CD4-positive, alpha-beta T cell treated with Interleukin-6 for 4 hours (primary cell): ENCODE measurements around the gene SPHK2.
A peak's percentile ranks its signal among the peaks of the same experiment; 100 is the strongest.
"Not testable (repeated sequence)": the region's sequence is repeated elsewhere in the genome, so short reads cannot be mapped to it uniquely, and the experiment has no call there.

ENCODE experiments used
- DNase-seq: peaks from one replicate; pipeline ENCODE4 v3.0.0-alpha.2; 2020; ENCODE audit warnings: mixed read lengths

The SPHK2 gene

DNA sequence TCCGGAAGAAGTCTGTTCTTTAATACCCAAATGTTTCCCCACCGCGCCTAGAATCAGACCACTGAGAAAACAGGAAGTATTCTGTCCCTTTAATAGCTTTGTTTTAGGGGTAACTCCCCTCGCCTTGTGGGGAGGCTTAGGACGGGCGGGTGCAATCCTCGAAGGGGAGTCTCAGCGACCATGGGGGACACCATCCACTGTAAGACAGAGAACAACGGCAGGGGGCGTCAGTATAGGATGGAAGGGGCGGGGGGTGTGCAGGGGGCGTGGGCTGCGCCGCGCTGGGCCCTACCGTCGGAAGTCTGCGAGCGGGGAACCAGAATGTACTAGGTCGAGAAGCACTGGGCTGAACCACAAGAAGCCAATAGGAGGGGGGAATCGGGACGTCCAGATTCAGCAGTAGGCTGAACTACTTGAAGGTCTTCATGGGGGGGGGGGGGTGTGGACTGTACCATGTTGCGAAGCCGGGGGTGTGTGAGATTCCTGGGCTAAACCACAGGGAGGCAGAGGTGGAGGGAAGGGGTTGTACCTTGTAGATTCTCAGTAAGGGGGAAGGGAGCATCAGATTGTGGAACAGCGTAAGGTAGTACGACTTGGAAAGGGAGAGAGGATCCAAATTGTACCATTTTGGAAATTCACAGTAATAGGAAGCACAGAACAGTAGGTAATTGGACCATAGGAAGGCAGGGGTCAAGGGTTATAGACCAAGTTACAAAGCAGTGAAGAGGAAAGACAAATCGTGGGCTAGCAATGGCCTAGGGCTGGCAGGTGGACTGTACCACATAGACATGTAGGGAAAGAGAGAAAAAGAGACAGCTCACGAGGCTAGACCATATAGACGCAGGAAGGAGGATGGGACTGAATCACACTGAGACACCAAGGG is 18.9 kb downstream of the SPHK2 start:
- DNase-seq = peak; percentile 87

DNA sequence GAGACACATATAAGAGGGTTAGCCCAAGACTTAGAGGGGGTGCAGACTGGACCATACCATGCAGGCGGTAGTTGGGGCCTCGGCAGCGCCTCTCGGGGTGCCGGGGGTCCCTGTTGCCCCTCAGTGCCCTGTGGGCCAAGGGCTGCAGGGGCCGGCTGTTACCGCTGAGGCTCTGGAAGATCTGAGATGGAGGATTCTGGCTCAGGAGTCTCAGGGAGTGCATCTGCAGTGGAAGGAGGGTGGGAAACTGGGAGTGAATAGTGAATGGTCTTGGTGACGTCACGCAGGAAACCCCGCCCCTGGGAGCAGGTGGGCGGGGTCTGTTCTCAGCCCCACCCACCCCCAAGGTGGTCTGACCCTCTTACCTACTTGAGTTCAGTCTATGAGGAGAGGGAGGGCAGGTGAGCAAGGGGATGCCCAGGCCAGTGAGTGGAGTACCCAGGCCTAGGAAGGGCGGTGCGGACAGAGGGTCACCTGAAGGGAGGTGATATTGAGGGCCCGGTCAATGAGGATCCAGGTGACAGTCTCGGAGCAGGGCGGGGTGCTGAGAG is 19.6 kb downstream of the SPHK2 start:
- DNase-seq = no peak

GRCh38 chr19:48639483-48640375 is 20.4 kb downstream of the SPHK2 start:
- DNase-seq = peak; percentile 45

- DNase-seq = no peak
These were observed 22.5 kb downstream of the SPHK2 start for GRCh38 chr19:48641850-48642249.

- DNase-seq = no peak
These were observed 23.6 kb downstream of the SPHK2 start for GRCh38 chr19:48642862-48643261.

- DNase-seq = no peak
These were observed 25.0 kb downstream of the SPHK2 start for GRCh38 chr19:48644355-48644754.

GRCh38 chr19:48644839-48645619 is 25.7 kb downstream of the SPHK2 start:
- DNase-seq = peak; percentile 82

DNA sequence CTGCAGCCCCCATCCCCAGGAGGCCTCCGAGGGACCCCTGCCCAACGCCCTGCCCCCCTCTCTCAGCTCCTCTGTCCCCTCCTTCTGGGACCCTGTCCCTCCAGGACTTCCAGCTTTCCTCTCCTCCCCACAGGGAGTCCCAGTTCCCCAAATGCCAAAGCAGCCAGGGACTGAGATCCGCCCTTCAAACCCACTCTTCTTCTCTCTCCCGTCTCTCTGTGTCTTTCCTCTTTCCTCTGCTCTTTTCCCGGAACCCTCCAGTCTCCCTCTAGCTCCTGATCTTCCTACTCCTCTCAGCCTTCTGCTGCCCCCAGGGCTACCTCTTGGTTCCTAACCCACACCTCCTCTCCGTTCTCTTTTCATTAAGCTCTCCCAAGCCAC is 26.3 kb downstream of the SPHK2 start:
- DNase-seq = no peak

DNA sequence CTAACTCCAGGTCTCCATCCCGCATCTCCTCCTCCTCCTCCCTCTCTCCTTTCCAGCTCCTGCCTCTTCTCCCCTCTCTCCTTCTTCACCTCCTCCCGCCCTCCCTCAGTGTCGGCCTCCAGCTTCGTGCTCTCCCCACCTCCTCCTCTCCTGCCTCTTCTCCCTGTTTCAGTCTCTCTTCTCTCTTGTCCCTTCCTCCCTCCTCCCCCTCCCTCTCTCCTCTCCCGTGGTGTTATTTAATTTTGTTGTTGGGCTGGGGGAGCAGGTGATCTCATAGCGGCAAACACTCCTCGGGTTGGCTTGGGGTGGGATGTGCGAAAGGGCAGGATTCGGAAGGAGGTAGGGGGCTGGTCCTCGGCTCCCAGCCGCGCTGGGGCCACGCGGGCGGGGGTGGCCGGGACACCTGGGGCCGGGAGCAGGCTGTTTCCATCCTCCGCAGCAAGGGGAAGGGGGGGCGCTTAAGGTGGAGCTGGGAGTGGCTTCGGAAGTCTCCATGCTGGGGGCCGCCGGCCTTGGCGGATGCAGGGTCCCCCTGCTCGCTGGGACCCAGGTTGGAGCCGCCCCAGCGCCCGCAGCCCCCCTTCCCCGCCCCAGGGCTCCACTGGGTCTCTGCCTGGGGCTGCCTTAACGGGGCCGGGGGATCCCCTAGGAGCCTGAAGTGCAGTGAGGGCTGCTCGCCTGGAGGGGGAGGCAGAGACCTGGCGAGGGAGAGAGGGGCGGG is 26.9 kb downstream of the SPHK2 start, which contains the start of gene CA11:
Gene CA11 (minus strand): TSS at position 187 of the 721 bp plus-strand sequence. CDS start 555 bp downstream, outside the sequence.
- peak; percentile 94 for DNase-seq

GRCh38 chr19:48646722-48647216 is 27.5 kb downstream of the SPHK2 start:
- no peak for DNase-seq

GRCh38 chr19:48648134-48648533 is 28.8 kb downstream of the SPHK2 start:
- DNase-seq = no peak

- no peak for DNase-seq
These were observed 31.8 kb downstream of the SPHK2 start for GRCh38 chr19:48650974-48651682.

DNA sequence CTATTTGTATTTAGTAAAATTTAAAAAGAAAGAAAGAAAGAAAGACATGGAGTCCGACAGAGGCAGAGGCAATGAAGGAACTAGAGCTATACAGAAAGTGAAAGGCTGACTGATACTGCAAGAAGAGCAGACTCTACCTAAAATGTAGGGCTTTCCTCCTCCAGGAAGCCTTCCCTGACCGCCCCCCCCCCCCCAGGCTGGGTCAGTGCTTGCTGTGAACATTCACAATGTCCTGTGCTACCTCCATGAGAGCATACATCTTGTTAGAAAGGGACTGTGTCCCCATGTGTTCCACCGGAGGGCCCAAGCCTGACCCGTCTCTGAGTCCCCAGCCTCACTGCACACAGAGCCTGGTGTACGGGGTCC is 32.4 kb downstream of the SPHK2 start:
- DNase-seq = no peak

- DNase-seq = no peak
These were observed 35.2 kb downstream of the SPHK2 start for GRCh38 chr19:48654299-48655059.

GRCh38 chr19:48656840-48657474 is 37.7 kb downstream of the SPHK2 start:
- no peak for DNase-seq

- DNase-seq = not testable (repeated sequence)
These were observed 38.5 kb downstream of the SPHK2 start for GRCh38 chr19:48657828-48658227.

DNA sequence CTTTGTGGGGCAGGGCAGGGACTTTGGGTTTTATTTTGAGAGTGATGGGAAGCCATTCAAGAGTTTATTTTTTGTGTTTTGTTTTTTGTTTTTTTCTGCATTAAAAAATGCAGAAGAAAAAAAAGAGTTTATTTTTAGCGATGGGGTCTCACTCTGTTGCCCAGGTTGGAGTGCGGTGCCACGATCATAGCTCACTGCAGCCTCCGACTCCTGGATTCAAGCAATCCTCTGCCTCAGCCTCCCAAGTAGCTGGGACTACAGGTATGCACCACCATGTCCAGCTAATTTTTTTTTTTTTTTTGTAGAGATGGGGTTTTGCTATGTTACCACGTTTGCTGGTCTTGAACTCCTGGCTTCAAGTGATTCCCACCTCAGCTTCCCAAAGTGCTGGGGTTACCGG is 39.2 kb downstream of the SPHK2 start:
- DNase-seq = no peak

GRCh38 chr19:48659768-48660167 is 40.5 kb downstream of the SPHK2 start:
- DNase-seq = no peak

DNA sequence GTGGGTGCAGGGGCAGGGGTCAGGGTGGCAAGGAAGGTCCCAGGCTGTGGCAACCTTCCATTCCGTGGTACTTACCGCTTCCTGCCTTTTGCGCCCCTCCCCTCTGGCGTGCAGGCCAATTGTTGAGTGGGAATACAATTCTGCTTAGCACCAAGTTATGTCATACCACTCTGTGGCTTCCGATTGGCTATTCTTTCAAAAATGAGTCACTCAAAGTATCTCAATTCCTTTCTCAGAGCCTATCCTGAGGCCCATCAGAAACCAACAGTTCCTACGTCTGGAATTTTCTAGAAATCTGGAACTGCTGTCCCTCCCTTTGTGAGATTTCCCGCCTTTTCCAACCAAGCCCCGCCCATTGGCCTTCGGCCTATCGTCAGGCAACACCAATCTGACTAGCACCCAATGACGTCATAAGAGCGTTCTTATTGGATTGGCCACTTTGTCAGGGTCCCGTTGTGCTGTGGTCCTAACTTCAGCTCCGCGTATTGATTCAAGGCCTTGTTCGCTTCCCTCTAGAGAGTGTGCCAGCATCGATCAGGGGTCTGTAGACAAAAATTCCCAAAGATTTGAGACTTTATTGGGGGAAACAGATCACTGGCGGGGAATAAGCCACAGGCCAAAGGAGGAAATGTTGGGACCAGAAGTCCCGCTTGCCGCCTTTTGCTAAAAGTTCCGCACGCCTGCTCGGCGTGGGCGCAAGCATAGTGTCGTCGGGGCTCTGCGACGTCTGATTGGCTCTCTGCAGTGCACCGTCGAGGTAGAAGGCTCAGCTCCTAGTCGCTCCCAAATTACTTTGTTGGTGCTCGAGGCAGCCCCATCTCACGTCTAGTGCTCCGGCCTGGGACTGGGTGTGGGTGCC is 41.8 kb downstream of the SPHK2 start:
- DNase-seq = peak; percentile 85
